Chondrocyte (in vitro differentiated cells): ENCODE results near the gene LARGE1. TPM values are rescaled to one million over a fixed set of nuclear protein-coding genes. Genes with fewer than 3 reads are reported as not detected.

Experiments
- DNase-seq: peaks from one replicate; pipeline ENCODE4 v3.0.0; 2021; ENCODE audit warnings: mixed read lengths, low spot score
- H3K27ac Mint-ChIP-seq: one replicate; pipeline ENCODE4 v1.8.0; 2021; ENCODE audit warnings: mild to moderate bottlenecking, moderate library complexity, mixed read lengths; ENCODE audit not compliant: unreplicated experiment
- H3K27me3 Mint-ChIP-seq: 2 replicates; pipeline ENCODE4 v1.8.0; 2021; ENCODE audit warnings: low read depth, mixed read lengths
- H3K36me3 Mint-ChIP-seq: 2 replicates; pipeline ENCODE4 v1.8.0; 2021; ENCODE audit warnings: low read depth, mixed read lengths
- H3K4me1 Mint-ChIP-seq: 2 replicates; pipeline ENCODE4 v1.8.0; 2021; ENCODE audit warnings: low read depth, mild to moderate bottlenecking, mixed read lengths
- H3K4me3 Mint-ChIP-seq: one replicate; pipeline ENCODE4 v1.8.0; 2021; ENCODE audit warnings: mild to moderate bottlenecking, moderate library complexity, mixed read lengths; ENCODE audit not compliant: unreplicated experiment
- H3K9me3 Mint-ChIP-seq: 2 replicates; pipeline ENCODE4 v1.8.0; 2021; ENCODE audit warnings: low read depth, mixed read lengths
- CTCF ChIP-seq: fragments of 200-600 bp; sonication (generic); IDR thresholded peaks from 2 replicates; pipeline ENCODE4 v1.5.0; 2021; ENCODE audit warnings: antibody characterized with exemption, mild to moderate bottlenecking, moderate library complexity
- total RNA-seq: library from RNA; stranded (reverse); gene quantifications from 3 replicates; pipeline ENCODE4 v1.2.1, GENCODE V29; 2021

Gene LARGE1
- total RNA-seq, 1 donor from 2014 or later, result 21.3 TPM

GRCh38 chr22:33400061-33400840 lies 520.0 kb downstream of the LARGE1 start:
- TF ChIP-seq CTCF, result no peak
- peaks cover 1% of the 10 kb centered on the region for H3K36me3 Mint-ChIP-seq
- H3K27me3 Mint-ChIP-seq, result no peaks in the 10 kb centered on the region
- no peak overlapping the region for H3K27ac Mint-ChIP-seq
- H3K4me1 Mint-ChIP-seq, result peaks cover 20% of the 10 kb centered on the region
- no peak for DNase-seq
- no peak overlapping the region for H3K4me3 Mint-ChIP-seq
- H3K9me3 Mint-ChIP-seq, result peaks cover 4% of the 10 kb centered on the region

DNA sequence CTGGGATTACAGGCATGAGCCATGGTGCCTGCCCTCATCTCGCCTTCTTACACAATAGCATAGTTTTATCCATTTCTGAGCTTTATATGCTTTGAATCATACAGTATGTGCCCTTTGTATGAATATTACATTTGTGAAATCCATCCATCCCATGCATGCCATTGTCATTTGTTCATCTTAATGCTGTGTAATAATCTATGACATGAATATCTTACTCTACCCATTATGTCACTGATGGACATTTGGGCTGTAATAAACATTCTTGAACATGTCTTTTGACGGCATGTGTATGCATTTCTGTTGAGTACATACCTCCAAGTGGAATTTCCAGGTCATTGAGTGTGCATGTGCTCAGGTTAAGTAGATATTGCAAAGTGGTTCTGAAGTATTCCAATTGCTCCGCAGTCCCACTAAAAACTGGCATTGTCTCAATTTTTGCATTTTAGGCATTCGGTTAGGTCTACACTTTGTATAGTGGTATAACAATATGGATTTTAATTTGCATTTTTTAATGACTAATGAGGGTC lies 522.8 kb downstream of the LARGE1 start:
- no peak for DNase-seq
- TF ChIP-seq CTCF, result no peak
- no peak overlapping the region for H3K27ac Mint-ChIP-seq
- no peaks in the 10 kb centered on the region for H3K27me3 Mint-ChIP-seq
- peaks cover 4% of the 10 kb centered on the region for H3K9me3 Mint-ChIP-seq
- H3K4me3 Mint-ChIP-seq, result no peak overlapping the region
- peaks cover 20% of the 10 kb centered on the region for H3K4me1 Mint-ChIP-seq
- peaks cover 1% of the 10 kb centered on the region for H3K36me3 Mint-ChIP-seq

DNA sequence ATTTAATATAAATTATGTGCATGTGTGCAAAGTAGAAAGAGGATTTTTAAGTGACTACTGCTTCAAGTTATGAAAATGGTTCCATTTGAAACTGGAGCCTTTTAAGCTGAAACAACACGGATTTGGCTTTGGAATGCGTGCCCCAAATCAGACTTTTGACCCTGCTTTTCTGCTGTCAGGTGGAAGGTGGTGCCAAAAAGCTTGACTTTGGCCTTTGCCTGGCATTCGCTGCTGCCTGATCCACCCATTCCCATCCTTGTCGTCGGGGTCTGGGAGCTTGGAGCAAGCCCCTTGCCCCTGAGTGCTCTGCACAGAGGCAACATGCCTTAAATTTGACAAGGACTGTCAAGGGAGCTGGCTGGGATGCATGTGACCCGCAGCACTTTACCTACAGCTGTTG lies 526.8 kb downstream of the LARGE1 start:
- Mint-ChIP-seq H3K9me3 (no peaks in the 10 kb centered on the region), H3K36me3 (peaks cover 1% of the 10 kb centered on the region), H3K27ac (no peak overlapping the region), H3K27me3 (no peaks in the 10 kb centered on the region), H3K4me1 (peaks cover 14% of the 10 kb centered on the region), H3K4me3 (no peak overlapping the region)
- no peak for DNase-seq
- no peak for TF ChIP-seq CTCF

GRCh38 chr22:33391298-33391697 lies 529.0 kb downstream of the LARGE1 start:
- TF ChIP-seq CTCF, result no peak
- no peak overlapping the region for H3K27ac Mint-ChIP-seq

DNA sequence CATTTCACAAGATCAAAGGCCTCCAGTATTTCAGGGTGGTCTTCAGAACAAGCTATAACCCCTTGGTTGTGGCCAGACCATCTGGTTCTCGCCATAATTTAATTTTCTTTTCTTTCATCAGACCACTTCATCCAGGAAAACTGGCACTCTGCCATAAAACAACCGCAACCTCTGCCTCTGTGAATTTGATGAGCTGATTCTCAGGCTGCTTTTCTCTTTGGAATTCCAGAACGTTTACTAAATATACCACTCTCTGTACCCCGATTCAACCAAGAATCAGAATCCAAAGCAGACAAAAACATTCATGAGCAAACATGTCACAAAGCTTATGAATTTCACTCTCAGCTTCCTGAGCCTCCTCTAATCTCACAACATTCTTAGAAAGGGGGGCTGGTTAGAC lies 530.3 kb downstream of the LARGE1 start:
- peaks cover 7% of the 10 kb centered on the region for H3K4me1 Mint-ChIP-seq
- no peaks in the 10 kb centered on the region for H3K9me3 Mint-ChIP-seq
- no peak for TF ChIP-seq CTCF
- no peaks in the 10 kb centered on the region for H3K27me3 Mint-ChIP-seq
- H3K27ac Mint-ChIP-seq, result peak overlapping the region; percentile 65
- no peak for DNase-seq
- H3K36me3 Mint-ChIP-seq, result no peaks in the 10 kb centered on the region
- H3K4me3 Mint-ChIP-seq, result no peak overlapping the region

More at GRCh38 chr22:33391298-33391697, 529.0 kb downstream of the LARGE1 start:
- Mint-ChIP-seq H3K36me3 (no peaks in the 10 kb centered on the region), H3K9me3 (no peaks in the 10 kb centered on the region), H3K4me3 (no peak overlapping the region), H3K4me1 (peaks cover 9% of the 10 kb centered on the region), H3K27me3 (no peaks in the 10 kb centered on the region)
- no peak for DNase-seq
